Activated naive CD4-positive, alpha-beta T cell treated with Interleukin-2 at 50 U/mL for 16 hours (primary cell): ENCODE measurements around the gene KRT12.

Experiments
- DNase-seq: peaks from one replicate; pipeline ENCODE4 v3.0.0-alpha.2; 2020

Gene KRT12

GRCh38 chr17:40813804-40814203 lies 53.2 kb downstream of the KRT12 start:
- no peak for DNase-seq

- DNase-seq, result no peak
These were observed 54.4 kb downstream of the KRT12 start for GRCh38 chr17:40812639-40813038.
